Spleen (tissue), 7 donors: ENCODE results near the gene CTBS.

Experiments
- CTCF ChIP-seq, 11 experiments: fragments of 200-600 bp in 7 of 11; fragments of 450-650 bp in 4 of 11; sonication (generic) in 4 of 11; IDR thresholded peaks in 8 of 11; conservative IDR thresholded peaks in 3 of 11; 1 replicate in 7 of 11; 2 replicates in 4 of 11; pipeline versions ENCODE4 v1.4.0 to v1.8.0; 2016 to 2021; ENCODE audit warnings: antibody characterized with exemption in 11 of 11, inconsistent platforms in 4 of 11, mild to moderate bottlenecking in 1 of 11
- POLR2A ChIP-seq, 3 donors: fragments of 450-650 bp; IDR thresholded peaks; one replicate each; pipeline ENCODE4 v1.5.1; 2017; ENCODE audit warnings: antibody characterized with exemption in 3 of 3, mild to moderate bottlenecking in 1 of 3
- donor health status: DM: no; HTN: no; CAD: no; lungs with moderate emphysema.
- donor health status: DM: no; HTN: no; CAD: no.
- donor health status: DM: no; HTN: no; CAD: no.

DNA sequence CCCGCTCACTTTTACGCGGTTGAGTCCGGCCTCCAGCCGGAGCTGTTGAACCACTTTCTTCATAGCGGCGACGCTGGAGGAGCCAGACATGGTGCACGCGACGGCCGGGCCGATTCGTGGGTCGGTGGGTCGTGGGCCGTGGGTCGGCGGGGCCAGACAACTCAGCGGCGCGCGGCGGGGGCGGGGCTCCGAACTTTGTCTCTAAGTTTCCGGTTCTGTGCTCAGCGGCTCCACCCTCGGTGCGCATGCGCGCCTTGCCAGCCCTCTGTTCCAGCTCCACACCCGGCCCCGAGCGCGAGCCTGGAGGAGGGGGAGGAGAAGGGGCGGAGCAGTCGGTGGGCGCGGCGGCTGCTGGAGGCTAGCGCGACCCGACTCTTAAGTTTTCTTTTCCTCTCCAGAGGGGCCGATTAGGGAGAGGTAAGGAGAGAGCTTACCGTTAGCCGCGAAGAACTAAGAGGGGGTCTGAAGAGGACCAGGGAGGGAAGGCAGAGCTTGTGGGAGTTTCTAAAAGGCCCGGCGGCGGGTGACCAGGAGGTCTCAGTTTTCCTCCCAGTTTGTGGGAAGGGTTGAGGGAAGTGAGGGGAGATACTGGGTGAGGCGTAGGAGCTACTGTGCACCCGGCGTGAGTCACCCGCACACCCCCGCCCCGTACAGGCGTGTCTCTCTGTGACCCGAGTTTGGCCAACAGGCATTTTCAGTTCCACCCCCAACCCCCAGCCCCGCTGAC lies 68.1 kb downstream of the CTBS start, which contains the start of the genes GNG5 and SPATA1:
- peak in 3 of 11 experiments; percentile 5 to 24 (median 11) for TF ChIP-seq CTCF (IDR thresholded peaks at IDR 0.05 in 8 of 11, conservative IDR thresholded peaks at IDR 0.05 in 3 of 11)
- peak; percentile 19 to 64 (median 63) for TF ChIP-seq POLR2A (IDR thresholded peaks at IDR 0.05)
